CD14-positive monocyte (primary cell): ENCODE data around the gene FOXQ1. TPM values are rescaled to one million over a fixed set of nuclear protein-coding genes. Genes with fewer than 3 reads are reported as not detected.

ENCODE experiments used
- DNase-seq, 3 donors: peaks; one replicate each; pipeline ENCODE4 v3.0.0-alpha.2; 2011 to 2022
- H2AFZ ChIP-seq: 2 replicates; pipeline ENCODE4 v1.6.0; 2012; ENCODE audit warnings: mild to moderate bottlenecking, low read depth, low read length, inconsistent platforms; ENCODE audit not compliant: insufficient read depth, poor library complexity, severe bottlenecking
- H3K27ac ChIP-seq, 2 donors: 1 replicate in 1 of 2; 2 replicates in 1 of 2; pipeline ENCODE4 v1.5.1; 2012 to 2013; ENCODE audit warnings: low read length in 2 of 2, control low read depth in 1 of 2, inconsistent platforms in 1 of 2, low read depth in 1 of 2, mild to moderate bottlenecking in 1 of 2
- H3K27me3 ChIP-seq, 2 donors: one replicate each; pipeline versions ENCODE4 v1.6.0 to v1.6.1; 2011 to 2013; ENCODE audit warnings: low read length in 2 of 2; ENCODE audit not compliant: control insufficient read depth in 2 of 2, insufficient read depth in 2 of 2
- H3K36me3 ChIP-seq, 2 donors: replicated peaks in 1 of 2; 1 replicate in 1 of 2; 2 replicates in 1 of 2; pipeline versions ENCODE4 v1.5.1 to v1.6.1; 2012 to 2013; ENCODE audit warnings: low read length in 2 of 2, control low read depth in 1 of 2, inconsistent platforms in 1 of 2, mild to moderate bottlenecking in 1 of 2; ENCODE audit not compliant: insufficient read depth in 2 of 2, control insufficient read depth in 1 of 2
- H3K4me1 ChIP-seq, 2 donors: 1 replicate in 1 of 2; 2 replicates in 1 of 2; pipeline versions ENCODE4 v1.5.1 to v1.6.1; 2012 to 2013; ENCODE audit warnings: low read length in 2 of 2, control low read depth in 1 of 2, inconsistent platforms in 1 of 2, mild to moderate bottlenecking in 1 of 2, moderate library complexity in 1 of 2; ENCODE audit not compliant: insufficient read depth in 2 of 2, control insufficient read depth in 1 of 2
- H3K4me2 ChIP-seq: replicated peaks from 2 replicates; pipeline ENCODE3; 2012; ENCODE audit warnings: low read length, moderate library complexity, mild to moderate bottlenecking; ENCODE audit not compliant: poor library complexity, severe bottlenecking; ENCODE audit errors: extremely low read depth
- H3K4me3 ChIP-seq, 3 experiments: fragments of 200-600 bp in 1 of 3; sonication (generic) in 1 of 3; replicated peaks in 1 of 3; 1 replicate in 2 of 3; 2 replicates in 1 of 3; pipeline ENCODE4 v1.5.1; 2011 to 2013; ENCODE audit warnings: low read length in 3 of 3, mild to moderate bottlenecking in 3 of 3, control low read depth in 2 of 3, low read depth in 2 of 3, inconsistent platforms in 1 of 3, moderate library complexity in 1 of 3
- H3K79me2 ChIP-seq: 2 replicates; pipeline ENCODE4 v1.6.0; 2012; ENCODE audit warnings: mild to moderate bottlenecking, control low read depth, inconsistent platforms, low read length, moderate library complexity; ENCODE audit not compliant: insufficient read depth
- H3K9ac ChIP-seq: 2 replicates; pipeline ENCODE4 v1.6.0; 2017; ENCODE audit warnings: low read length, mild to moderate bottlenecking; ENCODE audit not compliant: insufficient read depth, poor library complexity, severe bottlenecking
- H3K9me3 ChIP-seq, 2 donors: replicated peaks in 1 of 2; 1 replicate in 1 of 2; 2 replicates in 1 of 2; pipeline versions ENCODE4 v1.5.1 to v1.6.1; 2012 to 2013; ENCODE audit warnings: low read length in 2 of 2, control low read depth in 1 of 2; ENCODE audit not compliant: control insufficient read depth in 1 of 2, insufficient read depth in 1 of 2
- H4K20me1 ChIP-seq: 2 replicates; pipeline ENCODE4 v1.6.0; 2012; ENCODE audit warnings: mild to moderate bottlenecking, low read length, control low read depth, moderate library complexity; ENCODE audit not compliant: insufficient read depth
- H3K27ac Mint-ChIP-seq, 7 donors: one replicate each; pipeline ENCODE4 v1.8.0; 2020; ENCODE audit warnings: mild to moderate bottlenecking in 7 of 7, mixed read lengths in 7 of 7, moderate library complexity in 6 of 7, inconsistent platforms in 2 of 7
- H3K27me3 Mint-ChIP-seq, 3 donors: one replicate each; pipeline ENCODE4 v1.8.0; 2021 to 2022; ENCODE audit warnings: low read depth in 3 of 3, mild to moderate bottlenecking in 3 of 3, mixed read lengths in 3 of 3, moderate library complexity in 3 of 3, inconsistent platforms in 1 of 3
- H3K36me3 Mint-ChIP-seq, 2 donors: one replicate each; pipeline ENCODE4 v1.8.0; 2020; ENCODE audit warnings: mixed read lengths in 2 of 2, inconsistent platforms in 1 of 2, mild to moderate bottlenecking in 1 of 2
- H3K4me1 Mint-ChIP-seq: one replicate; pipeline ENCODE4 v1.8.0; 2020; ENCODE audit warnings: mild to moderate bottlenecking, mixed read lengths
- H3K4me3 Mint-ChIP-seq, 2 donors: one replicate each; pipeline ENCODE4 v1.8.0; 2020; ENCODE audit warnings: mild to moderate bottlenecking in 2 of 2, mixed read lengths in 2 of 2, moderate library complexity in 1 of 2
- H3K9me3 Mint-ChIP-seq, 7 donors: one replicate each; pipeline ENCODE4 v1.8.0; 2020 to 2022; ENCODE audit warnings: mixed read lengths in 7 of 7, mild to moderate bottlenecking in 6 of 7, moderate library complexity in 6 of 7, inconsistent platforms in 2 of 7
- CTCF ChIP-seq: fragments of 200-600 bp; IDR thresholded peaks from one replicate; pipeline ENCODE4 v1.8.0; 2022; ENCODE audit warnings: antibody characterized with exemption, mild to moderate bottlenecking
- WGBS: methylation state at CpG from one replicate; pipeline ENCODE4 v1.1.5; 2013; ENCODE audit warnings: missing lambda C conversion rate; ENCODE audit not compliant: insufficient coverage; 5-methylcytosine and 5-hydroxymethylcytosine counted together
- intact Hi-C, 2 donors: fragments of 100-400 bp; cut with micrococcal nuclease; formaldehyde crosslinking; loops; one replicate each; pipeline versions ENCODE4 v1.15.0 to v1.15.1; 2023
- polyA plus RNA-seq, 3 donors: library from polyadenylated mRNA; depleted of rRNA in 1 of 3; unstranded in 2 of 3; stranded (reverse) in 1 of 3; fragments of 300-500 nt in 2 of 3; fragments of >200 nt in 1 of 3; fragmentation: Illumina TruSeq in 2 of 3; gene quantifications; 1 replicate in 2 of 3; 2 replicates in 1 of 3; pipeline ENCODE4 v1.2.3, GENCODE V29; 2012 to 2021

Gene FOXQ1
- polyA plus RNA-seq, 3 donors: 0.11 TPM; not detected in 2

GRCh38 chr6:1309366-1309765, 2.5 kb upstream of the FOXQ1 start:
- peaks cover 17% of the 10 kb centered on the region for H3K4me1 Mint-ChIP-seq
- H3K36me3 ChIP-seq: no peaks in the 10 kb centered on the region
- intact Hi-C loops: no loop called here
- no peak overlapping the region for H3K4me3 ChIP-seq
- no peaks in the 10 kb centered on the region for H4K20me1 ChIP-seq
- no peak overlapping the region for H3K9ac ChIP-seq
- H3K9me3 ChIP-seq: peaks cover 0 to 21% of the 10 kb centered on the region in 2 donors
- peaks cover 5 to 9% of the 10 kb centered on the region in 2 donors for H3K36me3 Mint-ChIP-seq
- no peak overlapping the region for H2AFZ ChIP-seq
- H3K9me3 Mint-ChIP-seq: peaks cover 6 to 25% (median 18%) of the 10 kb centered on the region in 7 donors
- DNase-seq: no peak
- TF ChIP-seq CTCF: no peak
- peaks cover 65 to 75% (median 73%) of the 10 kb centered on the region in 3 donors for H3K27me3 Mint-ChIP-seq
- H3K27me3 ChIP-seq: peaks cover 69 to 80% of the 10 kb centered on the region in 2 donors
- H3K27ac Mint-ChIP-seq: no peak overlapping the region
- H3K4me3 Mint-ChIP-seq: peak overlapping the region in 1 of 2 donors; percentile 99
- H3K27ac ChIP-seq: no peak overlapping the region
- no peak overlapping the region for H3K4me2 ChIP-seq
- 50% methylated on average over 3 of the region's 6 CpGs for WGBS
- H3K79me2 ChIP-seq: no peaks in the 10 kb centered on the region
- H3K4me1 ChIP-seq: peaks cover 19 to 34% of the 10 kb centered on the region in 2 donors

GRCh38 chr6:1310628-1311399, 1.1 kb upstream of the FOXQ1 start:
- TF ChIP-seq CTCF: no peak
- intact Hi-C loops: loop anchor here in 1 of 2 donors (10.0 kb wide), 1 partner anchor 46 kb away; no protein-coding TSS in a partner anchor
- Histone ChIP-seq H3K4me1 (peaks cover 20 to 34% of the 10 kb centered on the region in 2 donors), H3K4me3 (peak overlapping the region; percentile 7 to 77 (median 31)), H3K27me3 (peaks cover 78 to 84% of the 10 kb centered on the region in 2 donors), H3K79me2 (no peaks in the 10 kb centered on the region), H3K9ac (no peak overlapping the region), H3K4me2 (peak overlapping the region; percentile 81), H3K27ac (no peak overlapping the region), H4K20me1 (no peaks in the 10 kb centered on the region), H3K36me3 (no peaks in the 10 kb centered on the region), H3K9me3 (peaks cover 0 to 28% of the 10 kb centered on the region in 2 donors), H2AFZ (peak overlapping the region; percentile 65)
- Mint-ChIP-seq H3K9me3 (peaks cover 6 to 29% (median 22%) of the 10 kb centered on the region in 7 donors), H3K27ac (peak overlapping the region in 2 of 7 donors; percentile 68 to 72), H3K4me3 (peak overlapping the region; percentile 92 to 99), H3K4me1 (peaks cover 19% of the 10 kb centered on the region), H3K36me3 (peaks cover 5 to 14% of the 10 kb centered on the region in 2 donors), H3K27me3 (peaks cover 77 to 86% (median 84%) of the 10 kb centered on the region in 3 donors)
- WGBS: 2% methylated on average over 33 of the region's 43 CpGs
- no peak for DNase-seq
